ENCODE data around the gene HSD17B2.
A peak's percentile ranks its signal among the peaks of the same experiment; 100 is the strongest.
"Not testable (repeated sequence)": the region's sequence is repeated elsewhere in the genome, so short reads cannot be mapped to it uniquely, and the experiment has no call there.

The HSD17B2 gene

GRCh38 chr16:82034981-82035612 lies at the start of gene HSD17B2:
HSD17B2 (plus strand) TSS chr16:82035253; CDS start chr16:82035425, 172 bp downstream.
- no peak for DNase-seq (ENCODE audit: low spot score)

GRCh38 chr16:81987121-81987520 lies 47.9 kb upstream of the HSD17B2 start:
- no peak for DNase-seq (ENCODE audit: low spot score)

GRCh38 chr16:81987706-81988105 lies 47.3 kb upstream of the HSD17B2 start:
- DNase-seq (ENCODE audit: low spot score) = no peak

DNA sequence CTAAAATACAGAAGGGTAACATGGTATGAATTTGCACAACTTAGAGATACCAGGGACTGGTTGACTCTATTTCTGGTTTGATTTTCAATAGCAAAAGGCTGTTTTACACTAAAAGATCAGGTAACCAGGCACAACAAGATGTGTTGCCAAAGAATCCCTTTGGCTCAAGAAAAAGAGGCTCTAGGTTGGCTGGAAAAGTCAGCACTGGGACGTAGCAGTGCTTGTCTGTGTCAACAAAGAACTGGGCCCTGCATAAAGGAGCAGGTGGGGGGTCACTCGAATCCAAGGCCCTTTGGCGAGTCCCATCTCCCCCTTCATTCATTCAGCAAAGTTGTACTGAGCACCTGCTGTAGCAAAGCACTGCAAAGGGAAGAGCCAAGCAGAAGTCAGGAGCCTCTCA lies 42.2 kb upstream of the HSD17B2 start:
- no peak for DNase-seq (ENCODE audit: low spot score)

DNA sequence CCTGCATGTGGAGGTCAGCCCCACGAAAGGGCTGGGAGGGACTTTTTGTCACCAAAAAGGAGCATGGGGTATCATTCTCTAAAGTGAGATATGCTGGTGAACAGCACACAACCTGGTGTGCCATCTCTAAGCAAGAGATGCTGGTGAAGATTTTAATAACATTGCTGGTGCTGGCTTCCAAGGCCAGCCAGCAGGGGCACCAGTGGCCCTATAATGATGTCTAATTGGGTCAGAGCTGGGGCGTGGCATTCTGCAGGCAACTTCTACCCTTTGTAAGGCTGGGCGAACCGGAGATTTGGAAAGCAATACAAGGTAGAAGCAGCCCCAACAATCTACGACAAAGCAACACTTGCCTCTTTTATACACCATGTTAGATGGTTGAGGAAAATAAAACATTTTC lies 40.6 kb upstream of the HSD17B2 start:
- peak; percentile 34 for DNase-seq (ENCODE audit: low spot score)

DNA sequence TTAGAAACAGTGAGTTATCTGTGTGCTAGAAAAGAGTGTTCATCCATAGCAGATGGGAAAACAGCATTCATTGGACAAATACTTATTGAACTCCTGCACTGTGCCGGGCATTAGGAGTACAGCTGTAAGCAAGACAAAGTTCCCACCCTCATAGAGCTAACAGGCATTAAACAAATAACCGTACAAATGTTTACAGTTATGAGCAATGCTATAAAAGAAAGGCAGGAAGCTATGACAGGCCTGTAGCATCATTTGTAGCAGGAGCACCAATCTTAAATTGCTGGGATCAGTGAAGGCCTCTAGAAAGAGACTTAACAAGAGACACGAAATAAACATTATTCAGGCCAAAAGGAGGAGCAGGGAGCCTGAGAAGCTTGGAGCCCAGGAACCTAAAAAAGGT lies 39.4 kb upstream of the HSD17B2 start:
- no peak for DNase-seq (ENCODE audit: low spot score)

GRCh38 chr16:81996664-81997509 lies 38.2 kb upstream of the HSD17B2 start:
- peak; percentile 50 for DNase-seq (ENCODE audit: low spot score)

DNA sequence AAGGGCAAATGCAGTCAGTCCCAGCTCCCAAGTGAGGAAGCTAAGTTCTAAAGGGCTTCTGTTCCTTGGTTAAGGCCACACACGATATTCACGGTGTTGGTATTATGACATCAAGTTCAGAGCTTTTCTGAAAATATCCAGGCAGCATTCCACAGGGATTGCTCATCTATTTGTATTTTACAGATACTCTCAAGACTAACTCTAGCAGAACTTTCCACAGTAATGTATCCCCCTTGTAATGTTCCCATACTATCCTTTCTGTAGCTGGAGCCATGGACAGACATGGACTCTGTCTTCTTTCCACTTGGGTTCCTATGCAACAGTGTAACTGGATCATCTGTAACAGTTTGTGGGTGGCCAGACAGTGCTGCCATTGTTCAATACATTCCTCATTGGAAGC lies 37.3 kb upstream of the HSD17B2 start:
- no peak for DNase-seq (ENCODE audit: low spot score)

- no peak for DNase-seq (ENCODE audit: low spot score)
Observed at GRCh38 chr16:82002831-82003230, 32.2 kb upstream of the HSD17B2 start.

- no peak for DNase-seq (ENCODE audit: low spot score)
Observed at GRCh38 chr16:82004601-82005000, 30.5 kb upstream of the HSD17B2 start.

- DNase-seq (ENCODE audit: low spot score) = no peak
Observed at GRCh38 chr16:82005027-82005830, 29.8 kb upstream of the HSD17B2 start.

- no peak for DNase-seq (ENCODE audit: low spot score)
Observed at GRCh38 chr16:82006036-82006435, 29.0 kb upstream of the HSD17B2 start.

DNA sequence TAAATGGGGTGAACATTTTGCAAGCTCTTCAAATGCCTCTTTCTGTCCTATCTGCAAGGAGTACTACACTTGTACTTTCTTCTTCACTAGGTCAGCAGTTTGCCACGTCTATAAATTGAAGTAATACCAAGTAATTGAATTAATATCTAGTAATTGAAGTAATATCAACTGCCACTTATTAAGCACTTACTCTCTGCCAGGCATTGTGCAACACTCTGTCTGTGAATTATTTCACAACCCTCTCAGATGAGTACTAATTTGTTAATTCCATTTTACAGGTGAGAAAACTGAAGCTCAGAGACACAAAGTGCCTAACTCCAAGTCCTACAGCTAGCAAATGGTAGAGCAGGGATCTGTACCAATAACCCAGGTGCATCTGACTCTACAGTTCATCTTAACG lies 27.9 kb upstream of the HSD17B2 start:
- no peak for DNase-seq (ENCODE audit: low spot score)

DNA sequence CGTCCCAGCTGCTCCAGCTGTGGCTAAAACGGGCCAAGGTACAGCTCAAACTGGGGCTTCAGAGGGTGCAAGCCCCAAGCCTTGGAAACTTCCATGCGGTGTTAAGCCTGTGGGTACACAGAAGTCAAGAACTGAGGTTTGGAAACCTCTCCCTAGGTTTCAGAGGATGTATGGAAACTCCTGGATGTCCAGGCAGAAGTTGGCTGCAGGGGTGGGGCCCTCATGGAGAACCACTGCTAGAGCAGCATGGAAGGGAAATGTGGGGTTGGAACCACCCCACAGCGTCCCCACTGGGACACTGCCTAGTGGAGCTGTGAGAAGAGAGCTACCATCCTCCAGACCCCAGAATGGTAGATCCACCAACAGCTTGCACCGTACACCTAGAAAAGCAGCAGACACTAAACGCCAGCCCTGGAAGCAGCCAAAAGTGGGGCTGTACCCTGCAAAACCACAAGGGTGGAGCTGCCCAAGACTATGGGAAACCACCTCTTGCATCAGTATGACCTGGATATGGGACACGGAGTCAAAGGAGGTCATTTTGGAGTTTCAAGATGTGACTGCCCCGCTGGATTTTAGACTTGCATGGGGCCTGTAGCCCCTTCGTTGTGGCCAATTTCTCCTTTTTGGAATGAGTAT lies 26.0 kb upstream of the HSD17B2 start:
- no peak for DNase-seq (ENCODE audit: low spot score)

GRCh38 chr16:82009789-82010188 lies 25.3 kb upstream of the HSD17B2 start:
- DNase-seq (ENCODE audit: low spot score) = not testable (repeated sequence)

- DNase-seq (ENCODE audit: low spot score) = no peak
Observed at GRCh38 chr16:82010649-82011048, 24.4 kb upstream of the HSD17B2 start.

DNA sequence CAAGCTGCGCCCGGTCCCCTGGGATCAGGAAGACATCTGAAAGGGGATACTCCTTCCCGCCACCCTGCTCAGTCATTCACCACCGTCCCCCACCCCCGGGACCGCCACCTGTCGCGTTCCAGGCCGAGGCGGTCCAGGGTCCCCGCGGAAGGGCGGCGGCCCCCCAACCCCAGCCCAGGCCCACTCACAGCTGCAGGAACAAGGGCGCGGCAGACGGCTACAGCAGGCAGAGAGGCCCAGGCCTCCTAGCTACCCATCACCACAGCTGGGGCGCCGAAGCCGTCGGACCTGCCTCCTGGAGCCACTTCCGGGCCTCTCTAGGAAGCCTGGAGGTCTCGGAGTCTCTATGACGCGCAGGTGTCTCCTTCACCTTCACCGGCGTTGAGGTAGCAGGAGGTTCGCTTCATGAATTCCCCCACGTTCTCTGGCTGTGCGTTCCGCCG lies 23.8 kb upstream of the HSD17B2 start, which contains the start of gene SDR42E1:
Gene SDR42E1, minus strand, starts transcription at position 272 of the 443 bp plus-strand sequence. CDS start 10,612 bp downstream, outside the sequence.
- DNase-seq (ENCODE audit: low spot score) = no peak

DNA sequence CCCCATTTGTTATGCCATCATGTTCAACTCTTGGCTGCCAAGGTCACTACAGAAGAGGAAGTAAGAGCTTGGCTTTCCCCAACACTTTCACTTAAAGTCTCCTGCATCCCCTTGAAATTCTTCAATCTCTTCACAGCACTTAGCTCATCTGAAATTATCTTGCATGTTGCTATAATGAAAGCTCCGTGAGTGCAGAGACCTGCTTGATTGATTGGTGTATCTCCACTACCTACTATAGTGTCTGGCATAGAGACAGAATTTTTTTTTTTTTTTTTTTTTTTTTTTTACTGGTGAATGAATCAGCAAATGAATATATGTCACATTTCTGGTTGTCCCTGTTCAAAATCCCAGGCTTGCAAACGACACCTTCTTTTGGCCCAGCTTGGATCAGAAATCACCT lies 21.9 kb upstream of the HSD17B2 start:
- DNase-seq (ENCODE audit: low spot score) = no peak

DNA sequence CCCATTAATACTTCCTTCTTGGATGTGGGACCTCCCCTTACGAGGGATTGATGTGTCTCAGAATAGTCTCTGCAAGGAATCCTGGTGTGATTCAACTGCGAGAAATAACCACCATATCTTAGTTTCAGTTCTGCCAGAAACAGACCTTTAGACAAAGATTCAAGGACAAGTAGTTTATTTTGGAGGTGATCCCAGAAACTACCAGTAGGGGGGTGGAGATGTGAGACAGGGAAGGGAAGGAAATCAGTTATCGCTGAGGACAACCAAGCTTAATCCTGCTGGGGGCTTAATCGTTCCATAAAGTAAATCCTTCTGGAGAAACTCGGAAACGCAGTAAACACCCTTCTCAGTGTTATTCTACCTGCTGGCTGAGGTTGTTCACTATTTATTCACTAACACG lies 18.8 kb upstream of the HSD17B2 start:
- no peak for DNase-seq (ENCODE audit: low spot score)

GRCh38 chr16:82016964-82017363 lies 18.1 kb upstream of the HSD17B2 start:
- DNase-seq (ENCODE audit: low spot score) = no peak

GRCh38 chr16:82017911-82018568 lies 17.0 kb upstream of the HSD17B2 start:
- no peak for DNase-seq (ENCODE audit: low spot score)
